GM18519 (cell line): ENCODE results near the gene B9D1.

Experiments
- ATAC-seq: cut with Tn5 transposase; IDR thresholded peaks from one replicate; pipeline ENCODE4 v1.9.1; 2021; ENCODE audit warnings: mild to moderate bottlenecking, moderate library complexity; ENCODE audit not compliant: unreplicated experiment, low FRiP score

B9D1 gene

DNA sequence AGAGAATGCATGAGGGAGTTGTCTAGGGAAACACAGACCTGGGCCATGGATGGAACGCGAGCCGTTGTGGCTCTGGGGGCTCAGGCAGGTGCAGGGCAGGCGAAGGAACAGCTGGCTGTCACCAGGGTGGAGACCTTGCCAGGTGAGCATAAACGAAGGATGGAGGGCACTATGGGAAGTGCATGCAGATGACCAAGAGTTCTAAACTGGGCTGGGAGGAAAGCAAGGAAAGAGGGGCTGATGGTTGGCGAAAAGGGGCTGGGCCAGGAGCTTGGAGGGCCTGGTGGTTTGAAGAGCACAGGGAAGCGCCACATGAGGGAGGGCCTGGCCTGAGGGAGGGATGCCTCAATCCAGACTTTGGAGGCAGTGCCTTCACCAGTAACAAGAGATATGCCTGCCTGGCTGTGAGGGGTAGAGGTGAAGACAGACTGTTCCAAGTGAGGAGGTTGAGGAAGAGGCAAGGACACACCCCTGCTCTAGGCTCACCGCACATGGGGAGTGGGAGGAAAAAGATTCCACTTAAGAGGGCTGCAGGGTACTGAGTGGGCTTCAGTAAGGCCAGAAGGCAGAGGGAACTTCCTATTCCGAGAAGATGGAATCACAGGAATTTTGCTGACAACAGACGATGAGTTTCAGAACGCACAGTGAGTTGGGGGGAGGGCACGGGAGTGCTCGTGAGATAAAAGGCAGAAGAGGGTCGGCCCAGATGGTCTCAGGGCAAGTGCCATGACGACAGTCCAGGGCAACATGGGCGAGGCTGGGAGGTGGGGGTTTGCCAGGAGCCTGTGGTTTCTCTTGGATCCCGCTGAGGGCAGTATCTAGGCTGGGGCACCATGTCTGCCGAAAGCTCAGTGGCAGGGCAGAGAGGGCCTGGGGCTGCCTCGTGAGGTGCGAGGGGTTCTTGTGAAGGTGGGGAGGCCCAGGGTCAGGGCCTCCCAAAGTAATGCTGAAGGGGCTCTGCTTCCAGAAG, 20.6 kb downstream of the B9D1 start:
- no peak for ATAC-seq

GRCh38 chr17:19341211-19341631, 21.3 kb downstream of the B9D1 start:
- no peak for ATAC-seq

GRCh38 chr17:19339341-19339815, 23.1 kb downstream of the B9D1 start:
- ATAC-seq = no peak

DNA sequence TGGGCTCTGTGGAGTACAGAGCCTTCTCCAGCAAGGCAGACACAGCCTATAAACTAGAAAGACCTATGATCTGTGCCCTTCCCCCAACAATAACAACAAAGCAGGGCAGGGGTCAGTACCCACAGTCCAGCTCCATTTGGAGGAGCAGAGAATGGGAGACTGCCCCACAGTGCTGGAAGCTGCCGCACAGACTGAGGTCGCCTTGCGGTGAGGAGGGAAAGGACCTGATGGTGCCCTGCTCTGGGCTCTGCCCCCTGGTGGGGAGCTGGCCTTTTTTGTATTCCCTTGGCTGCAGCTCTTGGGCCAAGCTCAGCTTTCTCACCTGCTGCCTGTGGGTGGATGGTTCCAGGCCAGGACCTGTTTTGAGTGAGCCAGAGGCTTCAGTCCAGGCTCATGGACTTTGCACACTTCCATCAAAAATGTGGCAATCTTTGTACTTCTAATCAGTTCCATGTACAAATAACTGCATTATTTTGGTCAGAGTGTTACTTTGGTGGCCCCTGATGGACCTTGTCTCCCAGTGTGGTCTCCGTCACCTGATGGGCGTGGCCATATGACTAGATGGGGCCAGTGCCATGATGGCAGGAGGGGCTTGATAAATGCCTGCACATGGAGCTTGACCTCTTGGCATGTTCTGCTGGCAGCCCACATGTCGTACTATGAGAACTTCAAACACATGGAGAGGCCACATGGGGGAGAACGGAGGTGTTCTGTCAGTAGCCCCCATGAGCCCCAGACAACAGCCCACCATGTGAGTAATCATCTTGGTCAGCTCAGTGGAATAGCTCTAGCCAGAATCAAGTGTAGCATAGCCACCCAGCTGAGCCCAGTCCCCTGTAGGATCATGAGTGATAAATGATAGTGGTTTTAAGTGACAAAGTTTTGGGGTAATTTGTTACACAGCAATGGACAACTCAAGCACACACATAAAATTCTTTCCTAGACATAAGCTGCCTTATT, 24.2 kb downstream of the B9D1 start:
- no peak for ATAC-seq

GRCh38 chr17:19337712-19338023, 24.9 kb downstream of the B9D1 start:
- ATAC-seq = no peak

DNA sequence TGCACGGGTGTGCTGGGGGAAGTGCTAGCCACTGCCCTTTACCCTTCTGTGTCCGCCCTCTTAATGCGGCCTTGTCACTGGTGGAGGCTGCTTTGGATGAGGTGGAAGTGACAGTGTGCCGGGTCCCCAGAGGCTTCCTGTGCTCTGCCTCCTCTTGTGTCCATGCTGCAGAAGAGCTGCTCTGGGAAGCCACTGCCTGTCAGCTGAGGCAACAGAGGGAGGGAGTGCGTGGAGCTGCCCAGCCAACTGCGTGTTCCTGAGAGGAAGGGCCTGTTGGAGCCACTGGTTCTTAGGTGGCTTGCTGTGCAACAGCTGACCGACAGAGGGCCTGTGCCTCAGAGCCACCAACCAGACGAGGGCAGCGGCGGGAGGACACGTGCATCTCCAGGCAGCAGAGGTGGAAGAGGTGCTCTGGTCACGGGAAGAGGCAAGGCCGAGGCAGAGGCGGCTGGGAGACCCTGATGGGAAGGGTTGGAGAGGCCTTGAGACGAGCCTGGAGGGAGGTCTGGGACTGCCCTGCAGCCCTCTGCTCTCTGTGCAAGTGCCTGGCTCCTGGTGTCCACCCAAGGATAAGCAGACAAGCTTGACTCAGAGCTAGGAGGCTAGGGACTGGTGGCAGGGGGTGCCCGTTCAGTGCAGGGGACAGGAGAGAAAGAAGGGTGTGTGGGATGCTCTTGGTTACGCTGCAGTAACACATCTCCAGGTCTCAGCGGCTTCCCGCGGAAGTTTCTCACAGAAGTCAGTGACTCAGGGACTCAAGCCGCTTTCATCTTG, 25.4 kb downstream of the B9D1 start:
- ATAC-seq = no peak

GRCh38 chr17:19335951-19336631, 26.4 kb downstream of the B9D1 start:
- no peak for ATAC-seq

DNA sequence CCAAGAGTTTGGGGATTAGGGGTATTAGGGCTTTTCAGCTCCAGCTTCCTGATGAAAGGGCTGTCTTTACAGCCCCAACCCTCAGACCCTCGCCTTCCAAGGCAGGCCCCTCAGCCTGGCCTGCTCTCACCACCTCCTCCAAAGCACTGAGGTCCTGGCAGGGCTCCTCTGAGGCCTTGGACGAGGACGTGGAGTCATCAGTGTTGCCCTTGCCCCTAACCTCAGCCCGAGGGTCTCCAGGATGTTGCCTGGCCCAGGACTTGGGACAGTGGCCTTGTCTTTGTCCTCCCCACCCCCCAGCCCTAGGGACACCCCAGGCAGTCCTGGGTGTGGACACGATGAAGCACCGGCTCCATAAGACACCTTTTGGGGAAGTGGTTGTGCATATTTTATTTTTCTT, 28.2 kb downstream of the B9D1 start:
- no peak for ATAC-seq

DNA sequence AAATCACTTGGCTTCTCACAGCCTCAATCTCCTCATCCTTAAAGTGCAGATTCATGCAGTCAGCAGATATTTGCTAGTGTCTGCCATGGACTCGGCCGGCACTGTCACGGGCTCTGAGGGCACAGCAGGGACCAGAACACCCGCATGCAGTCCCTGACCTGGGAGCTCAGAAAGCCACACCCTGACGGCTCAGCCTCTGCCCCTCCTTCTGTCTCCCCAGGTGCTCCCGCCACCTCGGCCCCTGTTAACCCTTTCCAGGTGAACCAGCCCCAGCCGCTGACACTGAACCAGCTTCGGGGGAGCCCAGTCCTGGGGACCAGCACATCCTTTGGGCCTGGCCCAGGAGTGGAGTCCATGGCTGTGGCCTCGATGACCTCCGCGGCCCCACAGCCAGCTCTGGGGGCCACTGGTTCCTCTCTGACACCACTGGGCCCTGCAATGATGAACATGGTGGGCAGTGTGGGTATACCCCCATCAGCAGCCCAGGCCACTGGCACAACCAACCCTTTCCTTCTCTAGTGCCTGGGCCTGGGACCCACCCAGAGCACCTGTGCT, 28.7 kb downstream of the B9D1 start:
- no peak for ATAC-seq

DNA sequence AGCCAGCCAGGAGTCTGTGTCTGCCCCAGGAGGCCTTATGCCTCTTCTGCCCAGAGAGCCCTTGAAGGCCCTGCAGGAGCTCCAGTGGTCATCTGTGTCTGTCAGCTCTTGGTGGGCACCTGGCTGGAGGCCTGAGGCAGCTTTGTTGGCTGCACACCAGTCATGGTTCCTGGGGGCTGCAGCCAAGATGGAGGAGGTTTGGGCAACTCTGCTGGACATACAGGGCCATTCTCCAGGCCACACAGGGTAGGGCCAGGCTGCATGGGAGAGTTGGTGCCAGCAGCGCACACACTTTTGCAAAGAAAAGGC, 29.4 kb downstream of the B9D1 start:
- no peak for ATAC-seq

DNA sequence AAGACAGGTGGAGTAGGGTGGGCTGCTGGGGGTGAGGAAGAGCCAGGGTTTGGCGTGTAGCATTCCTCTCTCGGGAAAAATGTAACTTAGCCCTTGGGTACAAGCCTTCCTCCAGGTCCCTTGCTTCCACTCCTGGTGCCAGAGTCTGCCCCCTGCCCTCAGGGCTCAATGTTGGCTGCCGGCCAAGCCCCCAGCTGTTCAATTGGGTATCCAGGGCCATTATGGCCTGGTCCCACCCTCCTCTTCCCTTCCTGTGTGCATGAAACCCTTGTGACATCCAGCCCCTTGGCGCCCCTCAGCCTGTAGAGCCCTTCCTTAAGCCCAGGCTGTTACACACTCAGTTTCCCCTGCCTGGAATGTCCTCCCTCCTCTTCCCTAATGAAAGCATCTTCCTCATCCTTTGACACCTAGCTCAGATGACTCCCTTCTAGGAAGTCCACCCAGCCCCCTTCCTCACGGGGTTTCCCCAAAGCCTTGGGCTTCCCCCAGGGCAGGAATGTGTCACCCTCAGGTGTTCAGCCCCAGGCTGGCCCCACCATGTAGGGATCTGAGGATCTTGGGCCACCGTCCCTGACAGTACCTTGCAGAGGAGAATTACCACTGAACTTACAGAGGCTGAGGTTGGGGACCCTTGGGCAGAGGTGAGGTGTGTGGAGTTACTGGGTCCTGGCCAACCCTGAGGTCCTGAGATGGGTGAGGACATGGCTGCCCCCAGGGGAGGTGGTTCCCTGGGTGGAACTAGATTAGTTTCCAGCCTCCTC, 30.0 kb downstream of the B9D1 start:
- ATAC-seq = no peak

GRCh38 chr17:19331543-19332245, 30.8 kb downstream of the B9D1 start:
- no peak for ATAC-seq

GRCh38 chr17:19331134-19331533, 31.4 kb downstream of the B9D1 start:
- no peak for ATAC-seq

GRCh38 chr17:19330271-19330670, 32.3 kb downstream of the B9D1 start:
- no peak for ATAC-seq

DNA sequence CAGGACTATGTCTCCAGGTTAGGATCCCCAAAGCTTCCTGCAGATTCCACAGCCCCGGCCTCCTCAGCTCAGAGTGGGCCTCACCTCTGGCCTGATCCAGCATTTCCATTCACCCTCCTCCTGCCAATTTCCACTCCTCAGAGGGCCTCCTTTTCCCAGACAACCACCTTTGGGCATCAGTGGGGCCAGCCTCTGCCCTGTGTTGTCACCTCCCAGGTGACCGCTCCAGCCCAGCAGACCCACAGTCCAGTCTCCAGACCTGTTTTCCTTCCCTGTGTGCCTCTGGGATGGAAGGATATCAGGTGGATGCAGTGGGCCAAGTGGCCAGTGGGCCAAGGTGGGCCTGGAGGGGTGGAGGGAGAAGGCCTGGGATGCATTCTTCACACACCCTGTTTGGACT, 32.7 kb downstream of the B9D1 start:
- no peak for ATAC-seq

DNA sequence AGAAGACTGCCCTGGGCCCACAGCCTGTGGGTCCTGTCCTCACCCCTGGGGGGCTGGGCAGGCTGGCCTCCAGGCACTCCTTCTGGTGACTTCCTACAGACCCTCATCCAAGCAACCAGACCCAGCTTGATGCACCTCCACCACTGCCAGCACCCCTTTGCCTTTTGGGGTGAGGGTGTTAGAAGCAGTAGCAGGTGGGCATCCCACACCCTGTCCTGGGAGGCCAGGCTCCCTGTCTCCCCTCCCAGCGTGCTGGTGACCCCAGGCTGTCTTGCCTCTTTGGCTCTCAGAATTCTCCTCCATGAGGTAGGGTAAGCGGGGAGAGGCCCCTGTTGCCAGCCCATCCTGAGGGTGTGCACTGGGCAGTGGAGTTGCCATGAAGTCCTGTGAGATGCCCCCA, 33.4 kb downstream of the B9D1 start:
- ATAC-seq = no peak

GRCh38 chr17:19328441-19329061, 34.0 kb downstream of the B9D1 start:
- no peak for ATAC-seq
